Mesenchymal stem cell (in vitro differentiated cells and primary cell): ENCODE results near the gene CEP83.

Experiments used
- DNase-seq: peaks from one replicate; pipeline ENCODE4 v3.0.0-alpha.2; 2013
- H2AFZ ChIP-seq: one replicate; pipeline ENCODE4 v1.6.1; 2013; ENCODE audit warnings: low read depth, mild to moderate bottlenecking, control low read depth, inconsistent platforms, low read length, moderate library complexity
- H2AK5ac ChIP-seq: 2 replicates; pipeline ENCODE4 v1.6.1; 2013; ENCODE audit warnings: low read length, moderate library complexity, mild to moderate bottlenecking, inconsistent platforms; ENCODE audit not compliant: severe bottlenecking
- H2BK120ac ChIP-seq: one replicate; pipeline ENCODE4 v1.6.1; 2013; ENCODE audit warnings: low read depth, mild to moderate bottlenecking, inconsistent platforms, low read length, moderate library complexity
- H2BK12ac ChIP-seq, 2 experiments: one replicate each; pipeline ENCODE4 v1.6.1; 2013; ENCODE audit warnings: inconsistent platforms in 2 of 2, low read length in 2 of 2, mild to moderate bottlenecking in 2 of 2, moderate library complexity in 2 of 2, control low read depth in 1 of 2
- H2BK15ac ChIP-seq: one replicate; pipeline ENCODE4 v1.6.1; 2013; ENCODE audit warnings: mild to moderate bottlenecking, low read depth, inconsistent platforms; ENCODE audit not compliant: poor library complexity, severe bottlenecking
- H2BK5ac ChIP-seq: 2 replicates; pipeline ENCODE4 v1.6.1; 2013; ENCODE audit warnings: low read depth, mild to moderate bottlenecking, low read length, control low read depth, inconsistent platforms; ENCODE audit not compliant: poor library complexity, severe bottlenecking
- H3K14ac ChIP-seq, 2 experiments: one replicate each; pipeline ENCODE4 v1.6.1; 2013; ENCODE audit warnings: inconsistent platforms in 2 of 2, low read length in 2 of 2, control low read depth in 1 of 2, mild to moderate bottlenecking in 1 of 2, moderate library complexity in 1 of 2
- H3K18ac ChIP-seq, 2 experiments: one replicate each; pipeline ENCODE4 v1.6.1; 2013; ENCODE audit warnings: inconsistent platforms in 2 of 2, low read length in 2 of 2, control low read depth in 1 of 2, low read depth in 1 of 2, mild to moderate bottlenecking in 1 of 2
- H3K23ac ChIP-seq, 2 experiments: one replicate each; pipeline ENCODE4 v1.6.1; 2013; ENCODE audit warnings: inconsistent platforms in 2 of 2, low read length in 2 of 2, mild to moderate bottlenecking in 2 of 2, moderate library complexity in 2 of 2, control low read depth in 1 of 2
- H3K27ac ChIP-seq: 2 replicates; pipeline ENCODE4 v1.5.1; 2013; ENCODE audit warnings: mild to moderate bottlenecking, moderate library complexity, low read length, control low read depth, inconsistent platforms; ENCODE audit not compliant: poor library complexity, severe bottlenecking
- H3K27me3 ChIP-seq, 2 experiments: 2 replicates each; pipeline versions ENCODE4 v1.6.1 to v1.7.0; 2013; ENCODE audit warnings: low read length in 2 of 2, mild to moderate bottlenecking in 2 of 2, moderate library complexity in 2 of 2, control low read depth in 1 of 2, inconsistent platforms in 1 of 2; ENCODE audit not compliant: control insufficient read depth in 1 of 2, insufficient read depth in 1 of 2
- H3K36me3 ChIP-seq, 2 experiments: 2 replicates each; pipeline versions ENCODE4 v1.6.1 to v1.7.0; 2013; ENCODE audit warnings: low read length in 2 of 2, control low read depth in 1 of 2, inconsistent platforms in 1 of 2, low read depth in 1 of 2, mild to moderate bottlenecking in 1 of 2; ENCODE audit not compliant: insufficient read depth in 2 of 2, control insufficient read depth in 1 of 2
- H3K4ac ChIP-seq, 2 experiments: one replicate each; pipeline ENCODE4 v1.6.1; 2013; ENCODE audit warnings: inconsistent platforms in 2 of 2, low read length in 2 of 2, mild to moderate bottlenecking in 2 of 2, moderate library complexity in 2 of 2, control low read depth in 1 of 2, low read depth in 1 of 2
- H3K4me1 ChIP-seq: 2 replicates; pipeline ENCODE4 v1.6.1; 2013; ENCODE audit warnings: low read depth, low read length, control low read depth; ENCODE audit not compliant: control insufficient read depth, insufficient read depth
- H3K4me2 ChIP-seq: 2 replicates; pipeline ENCODE4 v1.6.1; 2013; ENCODE audit warnings: low read length, mild to moderate bottlenecking, inconsistent platforms; ENCODE audit not compliant: poor library complexity, severe bottlenecking
- H3K4me3 ChIP-seq, 2 experiments: 2 replicates each; pipeline versions ENCODE4 v1.5.1 to v1.7.0; 2013; ENCODE audit warnings: low read length in 2 of 2, mild to moderate bottlenecking in 2 of 2, control low read depth in 1 of 2, low read depth in 1 of 2; ENCODE audit not compliant: insufficient read depth in 1 of 2
- H3K79me1 ChIP-seq: replicated peaks from 2 replicates; pipeline ENCODE4 v1.6.1; 2013; ENCODE audit warnings: mild to moderate bottlenecking, control low read depth, low read length, inconsistent platforms; ENCODE audit not compliant: poor library complexity, severe bottlenecking
- H3K9ac ChIP-seq: 2 replicates; pipeline ENCODE4 v1.7.0; 2013; ENCODE audit warnings: mild to moderate bottlenecking, low read length, moderate library complexity
- H3K9me3 ChIP-seq: 2 replicates; pipeline ENCODE4 v1.7.0; 2013; ENCODE audit warnings: mild to moderate bottlenecking, low read length; ENCODE audit not compliant: control insufficient read depth
- H4K8ac ChIP-seq: one replicate; pipeline ENCODE4 v1.6.1; 2013; ENCODE audit warnings: inconsistent platforms, mild to moderate bottlenecking, low read length, moderate library complexity
- H4K91ac ChIP-seq: one replicate; pipeline ENCODE4 v1.6.1; 2013; ENCODE audit warnings: mild to moderate bottlenecking, low read length, inconsistent platforms
- WGBS: methylation state at CpG from one replicate; pipeline ENCODE4 v1.1.7; 2013; ENCODE audit warnings: mixed read lengths; 5-methylcytosine and 5-hydroxymethylcytosine counted together

The CEP83 gene

GRCh38 chr12:94290353-94290752, 169.3 kb downstream of the CEP83 start:
- Histone ChIP-seq H3K4me3 (no peak overlapping the region), H3K18ac (peak overlapping the region; percentile 34 to 66), H2AFZ (no peak overlapping the region), H3K9me3 (no peaks in the 10 kb centered on the region), H3K4me2 (no peak overlapping the region), H2AK5ac (no peak overlapping the region), H3K27ac (no peak overlapping the region), H2BK5ac (no peak overlapping the region), H2BK12ac (peak overlapping the region; percentile 49 to 85), H3K23ac (no peak overlapping the region), H3K36me3 (peaks cover 0 to 20% of the 10 kb centered on the region in 2 experiments), H3K4ac (peak overlapping the region in 1 of 2 experiments; percentile 44), H4K91ac (no peak overlapping the region), H3K79me1 (no peaks in the 10 kb centered on the region), H4K8ac (no peak overlapping the region), H3K4me1 (peaks cover 3% of the 10 kb centered on the region), H3K9ac (peak overlapping the region; percentile 76), H2BK15ac (no peak overlapping the region), H3K27me3 (peaks cover 0 to 6% of the 10 kb centered on the region in 2 experiments), H2BK120ac (no peak overlapping the region), H3K14ac (no peak overlapping the region)
- WGBS: 40% methylated on average over 4 of the region's 4 CpGs
- DNase-seq: peak; percentile 20

- H3K4me2 ChIP-seq: no peak overlapping the region
- no peak overlapping the region for H3K23ac ChIP-seq
- no peak overlapping the region for H2BK5ac ChIP-seq
- H3K4ac ChIP-seq: peak overlapping the region in 1 of 2 experiments; percentile 20
- no peak overlapping the region for H3K14ac ChIP-seq
- peaks cover 0 to 18% of the 10 kb centered on the region in 2 experiments for H3K36me3 ChIP-seq
- peaks cover 3% of the 10 kb centered on the region for H3K4me1 ChIP-seq
- 10% methylated on average over 9 of the region's 13 CpGs for WGBS
- peak overlapping the region; percentile 76 for H3K9ac ChIP-seq
- peak; percentile 51 for DNase-seq
- no peaks in the 10 kb centered on the region for H3K9me3 ChIP-seq
- H2BK120ac ChIP-seq: no peak overlapping the region
- no peak overlapping the region for H4K8ac ChIP-seq
- no peak overlapping the region for H2BK12ac ChIP-seq
- no peak overlapping the region for H2AK5ac ChIP-seq
- peaks cover 3 to 13% of the 10 kb centered on the region in 2 experiments for H3K27me3 ChIP-seq
- H2AFZ ChIP-seq: no peak overlapping the region
- H3K79me1 ChIP-seq: no peaks in the 10 kb centered on the region
- no peak overlapping the region for H3K18ac ChIP-seq
- peak overlapping the region in 1 of 2 experiments; percentile 6 for H3K4me3 ChIP-seq
- H3K27ac ChIP-seq: no peak overlapping the region
- H2BK15ac ChIP-seq: no peak overlapping the region
- H4K91ac ChIP-seq: no peak overlapping the region
These were observed 170.0 kb downstream of the CEP83 start for GRCh38 chr12:94289461-94290312.

GRCh38 chr12:94287245-94287628, 172.4 kb downstream of the CEP83 start:
- WGBS: 77% methylated on average over 10 of the region's 10 CpGs

GRCh38 chr12:94286583-94287244, 173.0 kb downstream of the CEP83 start:
- Histone ChIP-seq H2BK15ac (no peak overlapping the region), H3K79me1 (no peaks in the 10 kb centered on the region), H3K4me1 (peaks cover 3% of the 10 kb centered on the region), H2AK5ac (no peak overlapping the region), H3K4me3 (no peak overlapping the region), H3K36me3 (peaks cover 0 to 32% of the 10 kb centered on the region in 2 experiments), H3K27me3 (peaks cover 22 to 24% of the 10 kb centered on the region in 2 experiments), H2BK120ac (no peak overlapping the region), H3K9ac (no peak overlapping the region), H3K9me3 (no peaks in the 10 kb centered on the region), H2AFZ (no peak overlapping the region), H3K27ac (no peak overlapping the region), H2BK5ac (no peak overlapping the region), H4K91ac (no peak overlapping the region), H4K8ac (no peak overlapping the region), H3K14ac (no peak overlapping the region), H3K23ac (peak overlapping the region in 1 of 2 experiments; percentile 10), H3K4ac (no peak overlapping the region), H3K4me2 (no peak overlapping the region), H3K18ac (peak overlapping the region in 1 of 2 experiments; percentile 26), H2BK12ac (no peak overlapping the region)
- 58% methylated on average over 4 of the region's 4 CpGs for WGBS
- DNase-seq: no peak

More at GRCh38 chr12:94287245-94287628, 172.4 kb downstream of the CEP83 start:
- no peak overlapping the region for H4K8ac ChIP-seq
- no peak overlapping the region for H2AFZ ChIP-seq
- H3K4me3 ChIP-seq: no peak overlapping the region
- H2BK15ac ChIP-seq: no peak overlapping the region
- no peak overlapping the region for H3K9ac ChIP-seq
- H2AK5ac ChIP-seq: no peak overlapping the region
- H2BK120ac ChIP-seq: no peak overlapping the region
- H3K27me3 ChIP-seq: peaks cover 19 to 22% of the 10 kb centered on the region in 2 experiments
- H2BK5ac ChIP-seq: no peak overlapping the region
- no peaks in the 10 kb centered on the region for H3K79me1 ChIP-seq
- H2BK12ac ChIP-seq: no peak overlapping the region
- H3K9me3 ChIP-seq: no peaks in the 10 kb centered on the region
- no peak overlapping the region for H3K4me2 ChIP-seq
- peak overlapping the region in 1 of 2 experiments; percentile 23 for H3K14ac ChIP-seq
- peak overlapping the region in 1 of 2 experiments; percentile 26 for H3K18ac ChIP-seq
- H3K36me3 ChIP-seq: peaks cover 0 to 29% of the 10 kb centered on the region in 2 experiments
- H3K23ac ChIP-seq: no peak overlapping the region
- peaks cover 3% of the 10 kb centered on the region for H3K4me1 ChIP-seq
- DNase-seq: no peak
- no peak overlapping the region for H4K91ac ChIP-seq
- no peak overlapping the region for H3K4ac ChIP-seq
- no peak overlapping the region for H3K27ac ChIP-seq
